K562 (cell line): ENCODE measurements around the gene GASK1A. TPM values are rescaled to one million over a fixed set of nuclear protein-coding genes. Genes with fewer than 3 reads are reported as not detected.

ENCODE experiments used
- ATAC-seq: fragments of 200-7000 bp; cut with Tn5 transposase; 3 replicates; pipeline ENCODE4 v1.9.1; 2020; ENCODE audit warnings: moderate library complexity
- BruUV-seq: library from RNA; stranded (reverse); fragments of 400-500 nt; replicated peaks from 2 replicates; lab custom pipeline; 2021; lab: Mats Ljungman, UMichigan
- CTCF ChIA-PET: fragments of 300-600 bp; formaldehyde crosslinking; extraction: SDS; loops from one replicate; lab custom pipeline; 2021; ENCODE audit warnings: low intra/inter-chr PET ratio; lab: Yijun Ruan, JAX
- POLR2A ChIA-PET: fragments of 300-600, 350-650 bp; sonication (Branson Sonifier 250); formaldehyde crosslinking; extraction: SDS; loops from one replicate; lab custom pipeline; 2021; ENCODE audit warnings: antibody characterized with exemption, inconsistent platforms; lab: Yijun Ruan, JAX
- DNase-seq, 4 experiments: peaks; one replicate each; pipeline versions ENCODE4 v3.0.0 to v3.0.0-alpha.2; 2011 to 2018; ENCODE audit warnings: low spot score in 3 of 4, mixed read lengths in 3 of 4; ENCODE audit errors: extremely low read depth in 1 of 4
- FAIRE-seq: peaks from 2 replicates; lab custom pipeline; 2011; peaks lifted over from hg19 to GRCh38; lab: Jason Lieb, UNC
- H2AFZ ChIP-seq: 2 replicates; pipeline ENCODE4 v1.6.0; 2011; ENCODE audit warnings: low read depth, low read length, control low read depth, inconsistent platforms
- H3K27ac ChIP-seq: fragments of 200-600 bp; 3 replicates; pipeline ENCODE4 v1.8.0; 2011; ENCODE audit warnings: low read depth, mild to moderate bottlenecking, control low read depth, inconsistent platforms, low read length, moderate library complexity, mixed read lengths; ENCODE audit errors: extremely low read depth
- H3K27me3 ChIP-seq, 2 experiments: fragments of 300-600 bp in 1 of 2; 2 replicates in 1 of 2; 3 replicates in 1 of 2; pipeline versions ENCODE4 v1.6.0 to v1.8.0; 2011; ENCODE audit warnings: inconsistent platforms in 2 of 2, low read length in 2 of 2, mild to moderate bottlenecking in 1 of 2, mixed read lengths in 1 of 2, moderate library complexity in 1 of 2; ENCODE audit not compliant: control insufficient read depth in 2 of 2, insufficient read depth in 2 of 2
- H3K36me3 ChIP-seq: fragments of 300-600 bp; 3 replicates; pipeline ENCODE4 v1.8.0; 2011; ENCODE audit warnings: mild to moderate bottlenecking, low read length, inconsistent platforms; ENCODE audit not compliant: control insufficient read depth, insufficient read depth
- H3K4me1 ChIP-seq, 2 experiments: fragments of 200-600 bp in 1 of 2; replicated peaks in 1 of 2; 2 replicates in 1 of 2; 3 replicates in 1 of 2; pipeline versions ENCODE4 v1.5.1 to v1.8.0; 2011; ENCODE audit warnings: inconsistent platforms in 2 of 2, low read length in 2 of 2, mild to moderate bottlenecking in 1 of 2, mixed read lengths in 1 of 2, moderate library complexity in 1 of 2; ENCODE audit not compliant: control insufficient read depth in 2 of 2, insufficient read depth in 2 of 2
- H3K4me2 ChIP-seq: 2 replicates; pipeline ENCODE4 v1.6.1; 2011; ENCODE audit warnings: low read length, control low read depth, inconsistent platforms, mixed read lengths; ENCODE audit not compliant: insufficient read depth
- H3K4me3 ChIP-seq: fragments of 200-600 bp; sonication (generic), shearing (Covaris generic); 2 replicates; pipeline ENCODE4 v1.5.1; 2016; ENCODE audit warnings: control low read depth, inconsistent platforms
- H3K79me2 ChIP-seq: fragments of 200-600 bp; 3 replicates; pipeline ENCODE4 v1.8.0; 2011; ENCODE audit warnings: low read length, inconsistent platforms; ENCODE audit not compliant: control insufficient read depth, insufficient read depth
- H3K9ac ChIP-seq, 2 experiments: 2 replicates each; pipeline versions ENCODE4 v1.6.0 to v1.6.1; 2011; ENCODE audit warnings: low read depth in 2 of 2, low read length in 2 of 2, control low read depth in 1 of 2, inconsistent platforms in 1 of 2, mild to moderate bottlenecking in 1 of 2, mixed read lengths in 1 of 2; ENCODE audit not compliant: insufficient read depth in 1 of 2
- H3K9me1 ChIP-seq: one replicate; pipeline ENCODE4 v1.6.0; 2011; ENCODE audit warnings: inconsistent platforms, mild to moderate bottlenecking, low read length, moderate library complexity; ENCODE audit not compliant: control insufficient read depth, insufficient read depth
- H3K9me3 ChIP-seq: replicated peaks from 2 replicates; pipeline ENCODE4 v1.5.1; 2011; ENCODE audit warnings: low read depth, low read length, inconsistent platforms; ENCODE audit not compliant: control insufficient read depth, insufficient read depth
- H4K20me1 ChIP-seq: replicated peaks from 2 replicates; pipeline ENCODE4 v1.6.1; 2011; ENCODE audit warnings: low read length, inconsistent platforms, mixed read lengths; ENCODE audit not compliant: control insufficient read depth, insufficient read depth
- E2F3 ChIP-seq: fragments of 250-450 bp; sonication (Bioruptor Pico); IDR thresholded peaks from 2 replicates; pipeline ENCODE4 v1.4.0; 2020; ENCODE audit warnings: mild to moderate bottlenecking
- FOXJ3 ChIP-seq: sonication (generic); formaldehyde crosslinking; IDR thresholded peaks from 2 replicates; pipeline ENCODE4 v1.4.0; 2020; ENCODE audit warnings: mild to moderate bottlenecking, missing genetic modification reagents
- JUN ChIP-seq, 2 experiments: sonication (generic) in 1 of 2; formaldehyde crosslinking in 1 of 2; IDR thresholded peaks; 2 replicates each; pipeline versions ENCODE4 v1.6.1 to v1.8.0; 2012 to 2022; ENCODE audit warnings: borderline replicate concordance in 2 of 2, mild to moderate bottlenecking in 2 of 2, improper control_type of control experiment in 1 of 2, low read depth in 1 of 2, low read length in 1 of 2, missing genetic modification reagents in 1 of 2
- MYBL2 ChIP-seq, 2 experiments: fragments of 450-650 bp in 1 of 2; sonication (generic) in 1 of 2; formaldehyde crosslinking in 1 of 2; IDR thresholded peaks; 2 replicates each; pipeline versions ENCODE4 v1.6.1 to v1.8.1; 2017 to 2022; ENCODE audit warnings: borderline replicate concordance in 1 of 2, inconsistent platforms in 1 of 2, low read depth in 1 of 2, mild to moderate bottlenecking in 1 of 2, missing genetic modification reagents in 1 of 2, moderate library complexity in 1 of 2
- NFE2L1 ChIP-seq: fragments of 450-650 bp; IDR thresholded peaks from 2 replicates; pipeline ENCODE4 v1.6.1; 2016; ENCODE audit warnings: missing genetic modification characterization, low read depth, mild to moderate bottlenecking, missing compliant biosample characterization, moderate library complexity, borderline replicate concordance
- RFX5 ChIP-seq: IDR thresholded peaks from 2 replicates; pipeline ENCODE4 v1.6.1; 2011; ENCODE audit warnings: low read depth, mild to moderate bottlenecking, improper control_type of control experiment, low read length
- SRSF3 ChIP-seq: fragments of 200-400 bp; formaldehyde crosslinking; IDR thresholded peaks from 2 replicates; pipeline ENCODE4 v1.6.1; 2016; ENCODE audit warnings: mild to moderate bottlenecking, low read length, moderate library complexity; ENCODE audit not compliant: insufficient read depth
- SUPT5H ChIP-seq: fragments of 450-650 bp; IDR thresholded peaks from 2 replicates; pipeline ENCODE4 v1.6.1; 2016
- TAF7 ChIP-seq: fragments of 450-650 bp; IDR thresholded peaks from 2 replicates; pipeline ENCODE4 v1.6.1; 2016; ENCODE audit warnings: missing genetic modification characterization, missing compliant biosample characterization
- U2AF1 ChIP-seq: fragments of 200-400 bp; formaldehyde crosslinking; optimal IDR thresholded peaks from 2 replicates; pipeline ENCODE3; 2017; ENCODE audit warnings: mild to moderate bottlenecking, low read depth, low read length, moderate library complexity
- XRCC5 ChIP-seq: fragments of 200-400 bp; formaldehyde crosslinking; IDR thresholded peaks from 2 replicates; pipeline ENCODE4 v1.6.1; 2017; ENCODE audit warnings: low read depth, mild to moderate bottlenecking, low read length
- ZBTB1 ChIP-seq: sonication (generic); formaldehyde crosslinking; IDR thresholded peaks from 2 replicates; pipeline ENCODE4 v1.8.1; 2023; ENCODE audit warnings: missing genetic modification reagents, low read depth, mild to moderate bottlenecking, borderline replicate concordance
- ZC3H4 ChIP-seq: sonication (generic); formaldehyde crosslinking; IDR thresholded peaks from 2 replicates; pipeline ENCODE4 v1.9.0; 2021; ENCODE audit warnings: missing genetic modification reagents, borderline replicate concordance
- ZKSCAN1 ChIP-seq: fragments of 150-350 bp; IDR thresholded peaks from 2 replicates; pipeline ENCODE4 v1.6.1; 2016; ENCODE audit warnings: low read depth, low read length
- ZNF583 ChIP-seq: fragments of 250-450 bp; sonication (Bioruptor Pico); IDR thresholded peaks from 2 replicates; pipeline ENCODE4 v1.4.0; 2020
- ZNF778 ChIP-seq: fragments of 450-650 bp; formaldehyde crosslinking; IDR thresholded peaks from 2 replicates; pipeline ENCODE4 v1.4.0; 2020; ENCODE audit warnings: mild to moderate bottlenecking, moderate library complexity
- WGBS: fragments of 100-300 bp; shearing (Covaris generic); methylation state at CpG from one replicate; pipeline ENCODE4 v1.1.6; 2016; ENCODE audit warnings: low coverage, mixed read lengths; ENCODE audit not compliant: insufficient coverage; ENCODE audit errors: missing lambda C conversion rate; 5-methylcytosine and 5-hydroxymethylcytosine counted together
- in situ Hi-C: fragments of 300-500 bp; cut with MboI; formaldehyde crosslinking; loops from 4 replicates; pipeline ENCODE4 v1.15.0; 2018; ENCODE audit warnings: inconsistent platforms, mixed read lengths
- intact Hi-C: fragments of 100-400 bp; cut with micrococcal nuclease; formaldehyde crosslinking; loops from 2 replicates; pipeline ENCODE4 v1.14.2; 2022
- polyA plus RNA-seq, 8 experiments: library from polyadenylated mRNA; depleted of rRNA in 4 of 8; stranded (reverse) in 5 of 8; unstranded in 3 of 8; fragments of >200 nt; fragmentation: Nextera tagmentation in 2 of 8; fragmentation: Illumina TruSeq in 1 of 8; extraction: Ambion mirVana in 2 of 8; extraction: Trizol in 1 of 8; gene quantifications; 2 replicates each; pipeline versions ENCODE4 v1.2.1 to v1.2.3, GENCODE V29; 2011 to 2014; ENCODE audit warnings: inconsistent platforms in 1 of 8, missing spikeins in 1 of 8
- total RNA-seq, 7 experiments: library from RNA; depleted of rRNA in 6 of 7; stranded (reverse); fragments of >200 nt in 6 of 7; fragmentation: Illumina TruSeq in 2 of 7; extraction: Trizol in 2 of 7; gene quantifications; 2 replicates each; pipeline versions ENCODE4 v1.2.1 to v1.2.3, GENCODE V29; 2011 to 2021; ENCODE audit warnings: low replicate concordance in 1 of 7
- TF ChIP-seq, protein P1 (sequence below): fragments of 450-650 bp; IDR thresholded peaks from 2 replicates; pipeline ENCODE4 v1.6.1; 2017; ENCODE audit warnings: antibody characterized with exemption
- TF ChIP-seq, protein P2 (sequence below): sonication (generic); formaldehyde crosslinking; IDR thresholded peaks from 2 replicates; pipeline ENCODE4 v1.8.0; 2022; ENCODE audit warnings: missing genetic modification reagents, mild to moderate bottlenecking, moderate library complexity, borderline replicate concordance

Gene GASK1A
- total and polyA plus RNA-seq, 9 of the 15 experiments (the other 6 are each of a cell fraction or from before 2014, with no cell fraction given): 0.04 to 0.11 (median 0.05) TPM; not detected in 5

DNA sequence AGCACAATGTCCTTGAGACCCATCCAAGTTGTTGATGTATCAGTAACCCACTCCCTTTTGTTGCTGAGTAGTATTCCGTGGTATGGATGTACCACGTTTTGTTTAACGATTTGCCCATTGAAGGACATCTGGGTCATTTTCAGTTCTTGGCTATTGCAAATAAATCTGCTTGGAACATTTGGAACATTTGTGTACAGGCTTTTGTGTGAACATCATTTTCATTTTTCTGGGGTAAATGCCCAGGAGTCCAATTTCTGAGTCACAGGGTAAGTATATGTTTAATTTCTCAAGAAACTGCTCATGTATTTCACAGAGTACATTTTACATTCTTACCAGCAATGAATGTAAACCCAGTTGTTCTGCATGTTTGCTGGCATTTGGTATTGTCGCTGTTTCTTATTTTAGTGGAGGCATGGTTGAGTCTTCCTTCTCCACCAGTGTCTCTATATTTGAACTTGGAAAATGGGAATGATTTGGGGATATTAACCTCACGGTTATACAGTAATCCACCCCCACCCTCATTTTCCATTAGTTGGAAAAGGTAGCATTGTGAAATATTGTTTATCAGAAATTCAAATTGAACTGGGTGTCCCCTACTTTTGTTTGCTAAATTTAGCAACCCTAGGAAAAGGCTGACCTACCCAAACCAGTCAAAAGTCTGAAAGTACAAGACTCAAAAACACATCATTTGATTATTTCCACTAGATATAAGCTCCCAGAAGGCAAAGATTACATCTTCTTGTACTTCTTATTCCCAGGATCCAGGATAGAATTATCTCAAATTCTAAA is 96.0 kb downstream of the GASK1A start:
- CTCF ChIA-PET: no interaction called here
- TF ChIP-seq, protein P1, sequence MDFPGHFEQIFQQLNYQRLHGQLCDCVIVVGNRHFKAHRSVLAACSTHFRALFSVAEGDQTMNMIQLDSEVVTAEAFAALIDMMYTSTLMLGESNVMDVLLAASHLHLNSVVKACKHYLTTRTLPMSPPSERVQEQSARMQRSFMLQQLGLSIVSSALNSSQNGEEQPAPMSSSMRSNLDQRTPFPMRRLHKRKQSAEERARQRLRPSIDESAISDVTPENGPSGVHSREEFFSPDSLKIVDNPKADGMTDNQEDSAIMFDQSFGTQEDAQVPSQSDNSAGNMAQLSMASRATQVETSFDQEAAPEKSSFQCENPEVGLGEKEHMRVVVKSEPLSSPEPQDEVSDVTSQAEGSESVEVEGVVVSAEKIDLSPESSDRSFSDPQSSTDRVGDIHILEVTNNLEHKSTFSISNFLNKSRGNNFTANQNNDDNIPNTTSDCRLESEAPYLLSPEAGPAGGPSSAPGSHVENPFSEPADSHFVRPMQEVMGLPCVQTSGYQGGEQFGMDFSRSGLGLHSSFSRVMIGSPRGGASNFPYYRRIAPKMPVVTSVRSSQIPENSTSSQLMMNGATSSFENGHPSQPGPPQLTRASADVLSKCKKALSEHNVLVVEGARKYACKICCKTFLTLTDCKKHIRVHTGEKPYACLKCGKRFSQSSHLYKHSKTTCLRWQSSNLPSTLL: no peak
- no peak for TF ChIP-seq ZC3H4 (CRISPR knock-in tag)
- TF ChIP-seq XRCC5: no peak
- no peak for TF ChIP-seq NFE2L1 (tag)
- no peak for TF ChIP-seq ZNF583
- TF ChIP-seq ZNF778 (CRISPR knock-in tag): no peak
- no peak for TF ChIP-seq MYBL2 (IDR thresholded peaks at IDR 0.05; ENCODE audit: low read depth)
- no peak for TF ChIP-seq MYBL2 (CRISPR knock-in tag; IDR thresholded peaks at IDR 0.05; ENCODE audit: borderline replicate concordance)
- TF ChIP-seq, protein P2, sequence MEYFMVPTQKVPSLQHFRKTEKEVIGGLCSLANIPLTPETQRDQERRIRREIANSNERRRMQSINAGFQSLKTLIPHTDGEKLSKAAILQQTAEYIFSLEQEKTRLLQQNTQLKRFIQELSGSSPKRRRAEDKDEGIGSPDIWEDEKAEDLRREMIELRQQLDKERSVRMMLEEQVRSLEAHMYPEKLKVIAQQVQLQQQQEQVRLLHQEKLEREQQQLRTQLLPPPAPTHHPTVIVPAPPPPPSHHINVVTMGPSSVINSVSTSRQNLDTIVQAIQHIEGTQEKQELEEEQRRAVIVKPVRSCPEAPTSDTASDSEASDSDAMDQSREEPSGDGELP (CRISPR knock-in tag): no peak
- TF ChIP-seq U2AF1: no peak
- TF ChIP-seq RFX5: no peak
- no peak for TF ChIP-seq SRSF3
- no peak for TF ChIP-seq FOXJ3
- TF ChIP-seq ZBTB1 (CRISPR knock-in tag): no peak
- TF ChIP-seq E2F3 (CRISPR knock-in tag): no peak
- TF ChIP-seq SUPT5H: no peak
- no peak for TF ChIP-seq ZKSCAN1
- TF ChIP-seq TAF7 (tag): no peak
- TF ChIP-seq JUN (IDR thresholded peaks at IDR 0.05; ENCODE audit: borderline replicate concordance, low read depth, low read length): no peak
- no peak for TF ChIP-seq JUN (CRISPR knock-in tag; IDR thresholded peaks at IDR 0.05; ENCODE audit: borderline replicate concordance)
- H3K27me3 ChIP-seq: peaks cover 0 to 9% of the 10 kb centered on the region in 2 experiments; a peak in 2 of 5 replicates
- no peak for DNase-seq
- no peaks in the 10 kb centered on the region for H3K9me3 ChIP-seq
- H3K36me3 ChIP-seq: peaks cover 3% of the 10 kb centered on the region; the same call in 1 of the 3 replicates
- H4K20me1 ChIP-seq: no peaks in the 10 kb centered on the region
- BruUV-seq: no TSS peak
- POLR2A ChIA-PET: no interaction called here
- 0% methylated on average over 5 of the region's 5 CpGs for WGBS
- no peak overlapping the region for H3K9ac ChIP-seq
- FAIRE-seq: no peak
- peaks cover 0 to 5% of the 10 kb centered on the region in 2 experiments; a peak in 1 of 5 replicates for H3K4me1 ChIP-seq
- no peaks in the 10 kb centered on the region for H3K9me1 ChIP-seq
- H3K27ac ChIP-seq: no peak overlapping the region
- H3K4me2 ChIP-seq: no peak overlapping the region
- no peaks in the 10 kb centered on the region for H3K79me2 ChIP-seq
- no peak overlapping the region for H2AFZ ChIP-seq
- ATAC-seq: no peak
- H3K4me3 ChIP-seq: no peak overlapping the region
- intact Hi-C loops: loop anchor here (10.0 kb wide), 1 partner anchor 110 kb away; no protein-coding TSS in a partner anchor
- in situ Hi-C loops: no loop called here
